Stimulated activated CD8-positive, alpha-beta memory T cell treated with anti-CD3 and anti-CD28 coated beads, Interleukin-15, amount 100 ng/mL, for 24 hours (primary cell): Measurements from ENCODE around the gene ARMC6.
"Not testable (repeated sequence)": the region's sequence is repeated elsewhere in the genome, so short reads cannot be mapped to it uniquely, and the experiment has no call there.

Experiments used
- DNase-seq: peaks from one replicate; pipeline ENCODE4 v3.0.0-alpha.2; 2020; ENCODE audit warnings: low read depth

The ARMC6 gene

GRCh38 chr19:19074196-19074882, 40.9 kb downstream of the ARMC6 start:
- no peak for DNase-seq

GRCh38 chr19:19075126-19075525, 41.7 kb downstream of the ARMC6 start:
- DNase-seq, result no peak

GRCh38 chr19:19076476-19076875, 43.1 kb downstream of the ARMC6 start:
- no peak for DNase-seq

- DNase-seq, result no peak
Measured at GRCh38 chr19:19077103-19077502, 43.7 kb downstream of the ARMC6 start.

- DNase-seq, result no peak
Measured at GRCh38 chr19:19078801-19079200, 45.4 kb downstream of the ARMC6 start.

- no peak for DNase-seq
Measured at GRCh38 chr19:19079571-19079970, 46.2 kb downstream of the ARMC6 start.

- DNase-seq, result no peak
Measured at GRCh38 chr19:19081642-19082151, 48.3 kb downstream of the ARMC6 start.

GRCh38 chr19:19083413-19084178, 50.2 kb downstream of the ARMC6 start:
- no peak for DNase-seq

GRCh38 chr19:19087676-19088075, 54.3 kb downstream of the ARMC6 start:
- no peak for DNase-seq

- no peak for DNase-seq
Measured at GRCh38 chr19:19094513-19094912, 61.1 kb downstream of the ARMC6 start.

GRCh38 chr19:19095691-19096090, 62.3 kb downstream of the ARMC6 start:
- no peak for DNase-seq

GRCh38 chr19:19096641-19097627, 63.5 kb downstream of the ARMC6 start:
- no peak for DNase-seq

- no peak for DNase-seq
Measured at GRCh38 chr19:19098084-19098702, 64.8 kb downstream of the ARMC6 start.

GRCh38 chr19:19098703-19099632, 65.6 kb downstream of the ARMC6 start:
- DNase-seq, result no peak

- DNase-seq, result no peak
Measured at GRCh38 chr19:19101540-19101939, 68.1 kb downstream of the ARMC6 start.

GRCh38 chr19:19102566-19102965, 69.2 kb downstream of the ARMC6 start:
- DNase-seq, result not testable (repeated sequence)

- no peak for DNase-seq
Measured at GRCh38 chr19:19103167-19103566, 69.8 kb downstream of the ARMC6 start.

- DNase-seq, result no peak
Measured at GRCh38 chr19:19105365-19106055, 72.1 kb downstream of the ARMC6 start.

- no peak for DNase-seq
Measured at GRCh38 chr19:19106056-19106551, 72.7 kb downstream of the ARMC6 start.

GRCh38 chr19:19106938-19107337, 73.5 kb downstream of the ARMC6 start:
- DNase-seq, result not testable (repeated sequence)
